PC-9 (cell line): ENCODE data around the gene NALCN. TPM values are rescaled to one million over a fixed set of nuclear protein-coding genes. Genes with fewer than 3 reads are reported as not detected.

Experiments used
- BruUV-seq: library from RNA; stranded (reverse); fragments of 400-500 nt; replicated peaks from 2 replicates; lab custom pipeline; 2021; lab: Mats Ljungman, UMichigan
- CTCF ChIA-PET: fragments of 300-600 bp; sonication (Branson Sonifier 250); formaldehyde crosslinking; loops from one replicate; lab custom pipeline; 2022; ENCODE audit warnings: antibody characterized with exemption; lab: Charles Lee
- POLR2A ChIA-PET: fragments of 300-600 bp; sonication (Branson Sonifier 250); formaldehyde crosslinking; loops from one replicate; lab custom pipeline; 2022; ENCODE audit warnings: antibody characterized with exemption; ENCODE audit not compliant: unreplicated experiment; lab: Charles Lee
- DNase-seq, 2 experiments: peaks; one replicate each; pipeline versions ENCODE4 v3.0.0 to v3.0.0-alpha.2; 2015 to 2022; ENCODE audit warnings: mixed read lengths in 1 of 2
- H2AFZ ChIP-seq: fragments of 200-600 bp; sonication (generic); 2 replicates; pipeline ENCODE4 v1.8.1; 2017; ENCODE audit warnings: antibody characterized with exemption
- H3F3A ChIP-seq: fragments of 200-600 bp; sonication (generic); 2 replicates; pipeline ENCODE4 v1.8.1; 2017; ENCODE audit warnings: antibody characterized with exemption, mild to moderate bottlenecking, low read depth; ENCODE audit not compliant: insufficient read depth
- H3K27ac ChIP-seq: fragments of 200-600 bp; sonication (generic); 2 replicates; pipeline ENCODE4 v1.6.1; 2016; ENCODE audit warnings: mixed run types
- H3K27me3 ChIP-seq: fragments of 200-600 bp; sonication (generic); 2 replicates; pipeline ENCODE4 v1.6.1; 2016; ENCODE audit warnings: low read depth, mixed run types; ENCODE audit not compliant: insufficient read depth
- H3K36me3 ChIP-seq: fragments of 200-600 bp; sonication (generic); 2 replicates; pipeline ENCODE4 v1.6.1; 2016; ENCODE audit warnings: low read depth, mixed run types
- H3K4me1 ChIP-seq: fragments of 200-600 bp; sonication (generic); replicated peaks from 2 replicates; pipeline ENCODE4 v1.6.1; 2016; ENCODE audit warnings: mixed run types; ENCODE audit not compliant: insufficient read depth
- H3K4me2 ChIP-seq: fragments of 200-600 bp; sonication (generic); 2 replicates; pipeline ENCODE4 v1.6.1; 2017; ENCODE audit warnings: mixed run types
- H3K4me3 ChIP-seq: fragments of 200-600 bp; sonication (generic); 2 replicates; pipeline ENCODE4 v1.6.1; 2016; ENCODE audit warnings: mixed run types
- H3K79me2 ChIP-seq: fragments of 200-600 bp; sonication (generic); 2 replicates; pipeline ENCODE4 v1.6.1; 2017; ENCODE audit warnings: low read depth, mixed run types
- H3K9me2 ChIP-seq: fragments of 200-600 bp; sonication (generic); 2 replicates; pipeline ENCODE4 v1.8.1; 2017; ENCODE audit warnings: mild to moderate bottlenecking; ENCODE audit not compliant: insufficient read depth
- H3K9me3 ChIP-seq: fragments of 200-600 bp; sonication (generic); 2 replicates; pipeline ENCODE4 v1.8.1; 2016; ENCODE audit warnings: low read depth; ENCODE audit not compliant: insufficient read depth
- H4K20me1 ChIP-seq: fragments of 200-600 bp; sonication (generic); 2 replicates; pipeline ENCODE4 v1.8.1; 2017; ENCODE audit not compliant: insufficient read depth
- CTCF ChIP-seq: fragments of 200-600 bp; sonication (generic); conservative IDR thresholded peaks from 2 replicates; pipeline ENCODE4 v1.6.1; 2017; ENCODE audit warnings: mixed run types, antibody characterized with exemption, mild to moderate bottlenecking, moderate library complexity
- EZH2 ChIP-seq: fragments of 200-600 bp; sonication (generic); IDR thresholded peaks from 2 replicates; pipeline ENCODE4 v1.8.0; 2017; ENCODE audit warnings: antibody characterized with exemption, low read depth
- intact Hi-C: fragments of 100-400 bp; cut with micrococcal nuclease; formaldehyde crosslinking; loops from one replicate; pipeline ENCODE4 v1.10.0; 2022; ENCODE audit not compliant: unreplicated experiment
- total RNA-seq: library from RNA; stranded (reverse); gene quantifications from 2 replicates; pipeline ENCODE4 v1.2.3, GENCODE V29; 2021

NALCN gene
- total RNA-seq, 1 experiment from 2014 or later, result 7.7 TPM

DNA sequence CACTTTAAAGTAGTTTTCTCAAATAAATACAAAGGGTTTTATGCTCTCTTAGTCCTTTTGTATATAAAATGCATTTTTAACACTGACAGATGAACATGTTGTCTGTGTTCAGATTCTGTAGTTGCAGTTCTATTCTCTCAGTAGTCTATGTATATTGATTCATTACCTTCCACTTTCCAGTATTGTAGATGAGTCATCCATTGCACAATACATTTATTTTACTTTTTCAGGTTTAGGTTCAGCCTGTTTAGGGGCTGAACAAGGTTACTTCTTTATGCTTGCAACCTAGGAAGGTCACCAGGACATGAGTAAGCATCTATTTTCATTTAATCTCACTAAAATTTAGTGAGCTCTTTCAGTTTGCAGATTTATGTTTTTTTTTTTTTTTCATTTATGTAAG is 173.6 kb downstream of the NALCN start:
- no peaks in the 10 kb centered on the region for H3K36me3 ChIP-seq
- intact Hi-C loops, result no loop called here
- H3K9me3 ChIP-seq, result no peaks in the 10 kb centered on the region
- DNase-seq, result no peak
- H4K20me1 ChIP-seq, result no peaks in the 10 kb centered on the region
- H3K4me1 ChIP-seq, result no peaks in the 10 kb centered on the region
- BruUV-seq, result no TSS peak
- H3K27ac ChIP-seq, result no peak overlapping the region
- no peak overlapping the region for H2AFZ ChIP-seq
- no peaks in the 10 kb centered on the region for H3K27me3 ChIP-seq
- ChIA-PET POLR2A (no interaction called here), CTCF (no interaction called here)
- H3K79me2 ChIP-seq, result no peaks in the 10 kb centered on the region
- H3K4me2 ChIP-seq, result no peak overlapping the region
- no peaks in the 10 kb centered on the region for H3F3A ChIP-seq
- no peak for TF ChIP-seq EZH2
- TF ChIP-seq CTCF, result no peak
- no peaks in the 10 kb centered on the region; the same call in 1 of the 2 replicates for H3K9me2 ChIP-seq
- H3K4me3 ChIP-seq, result no peak overlapping the region

DNA sequence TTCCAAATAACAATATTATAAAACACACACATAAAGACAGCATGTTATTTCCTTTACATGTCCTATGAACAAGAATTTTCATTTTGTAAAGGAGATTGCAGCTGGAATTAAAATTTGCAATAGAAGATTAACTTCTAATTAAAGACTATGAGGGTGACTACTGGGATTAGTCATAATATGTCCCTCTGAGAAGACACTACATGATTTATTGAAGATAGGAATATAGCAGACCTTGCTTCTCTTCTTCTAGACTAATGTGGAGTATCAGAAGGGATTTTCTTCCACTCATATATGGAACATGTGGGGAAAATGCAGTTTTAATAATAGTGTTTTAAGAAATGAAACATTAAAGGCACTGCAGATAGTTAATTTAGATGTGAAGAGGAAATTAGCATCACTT is 177.8 kb downstream of the NALCN start:
- Histone ChIP-seq H3F3A (no peaks in the 10 kb centered on the region), H3K79me2 (no peaks in the 10 kb centered on the region), H3K9me3 (no peaks in the 10 kb centered on the region), H3K4me3 (no peak overlapping the region), H4K20me1 (no peaks in the 10 kb centered on the region; the same call in 1 of the 2 replicates), H3K36me3 (no peaks in the 10 kb centered on the region), H3K27ac (no peak overlapping the region), H3K4me1 (no peaks in the 10 kb centered on the region), H3K4me2 (no peak overlapping the region), H3K9me2 (no peaks in the 10 kb centered on the region; the same call in 1 of the 2 replicates), H3K27me3 (no peaks in the 10 kb centered on the region), H2AFZ (no peak overlapping the region)
- BruUV-seq, result no TSS peak
- ChIA-PET CTCF (no interaction called here), POLR2A (no interaction called here)
- no peak for TF ChIP-seq EZH2
- TF ChIP-seq CTCF, result no peak
- DNase-seq, result no peak
- intact Hi-C loops, result no loop called here

DNA sequence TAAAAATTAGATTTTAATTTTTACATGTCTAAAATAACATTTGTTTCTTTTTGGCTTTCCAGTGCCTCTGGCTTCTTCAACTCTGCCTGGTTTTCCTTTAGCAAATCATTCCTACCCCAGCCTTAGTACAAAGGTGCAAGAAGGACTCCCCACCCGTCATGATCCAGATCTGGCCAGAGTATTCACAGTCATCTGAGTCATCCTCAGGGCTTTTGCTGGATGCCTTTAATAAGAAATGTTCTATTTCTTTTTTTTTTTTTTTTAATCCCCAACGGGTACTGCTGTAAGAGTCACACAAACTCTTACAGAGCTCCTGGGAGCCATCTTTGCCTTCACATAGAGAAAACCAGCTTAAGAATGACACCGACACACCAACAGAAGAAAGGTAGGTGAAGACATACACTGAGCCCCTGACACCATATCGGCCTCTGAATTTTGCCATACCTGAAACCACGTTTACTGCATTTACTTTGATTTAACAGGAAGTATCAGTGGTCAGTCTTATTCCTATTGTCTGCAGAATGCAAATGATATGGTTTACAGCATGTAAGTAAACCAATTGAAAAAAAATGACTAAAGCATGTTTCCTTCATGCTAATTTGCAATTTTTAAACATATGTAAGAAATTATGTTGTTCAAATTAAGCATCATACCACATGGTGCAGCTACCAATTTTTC is 184.4 kb downstream of the NALCN start:
- POLR2A ChIA-PET, result no interaction called here
- H2AFZ ChIP-seq, result no peak overlapping the region
- H3K79me2 ChIP-seq, result no peaks in the 10 kb centered on the region
- no peaks in the 10 kb centered on the region for H3K27me3 ChIP-seq
- H4K20me1 ChIP-seq, result no peaks in the 10 kb centered on the region; the same call in 1 of the 2 replicates
- H3K4me3 ChIP-seq, result no peak overlapping the region
- H3K27ac ChIP-seq, result no peak overlapping the region
- no peaks in the 10 kb centered on the region for H3K9me3 ChIP-seq
- intact Hi-C loops, result no loop called here
- CTCF ChIA-PET, result no interaction called here
- H3K36me3 ChIP-seq, result no peaks in the 10 kb centered on the region
- DNase-seq, result no peak
- H3F3A ChIP-seq, result no peaks in the 10 kb centered on the region
- H3K4me2 ChIP-seq, result no peak overlapping the region
- no TSS peak for BruUV-seq
- TF ChIP-seq CTCF, result no peak
- TF ChIP-seq EZH2, result no peak
- no peaks in the 10 kb centered on the region for H3K9me2 ChIP-seq
- no peaks in the 10 kb centered on the region for H3K4me1 ChIP-seq
